Epithelial cell of proximal tubule (primary cell): Measurements from ENCODE around the gene MAPK6. TPM values are rescaled to one million over a fixed set of nuclear protein-coding genes. Genes with fewer than 3 reads are reported as not detected.
A peak's percentile ranks its signal among the peaks of the same experiment; 100 is the strongest.

ENCODE experiments used
- DNase-seq: peaks from one replicate; pipeline ENCODE4 v3.0.0-alpha.2; 2011; ENCODE audit warnings: low read depth
- H3K4me3 ChIP-seq: 2 replicates; pipeline ENCODE4 v1.5.1; 2011; ENCODE audit warnings: low read depth, mild to moderate bottlenecking, low read length
- CTCF ChIP-seq: conservative IDR thresholded peaks from 2 replicates; pipeline ENCODE4 v1.5.1; 2012; ENCODE audit warnings: low read depth, mild to moderate bottlenecking, low read length
- total RNA-seq: library from RNA; depleted of rRNA; stranded (reverse); fragments of >200 nt; gene quantifications from 2 replicates; pipeline ENCODE4 v1.2.3, GENCODE V29; 2015

The MAPK6 gene
- total RNA-seq, 1 donor from 2014 or later = 32.6 TPM

- DNase-seq = no peak
- no peak overlapping the region for H3K4me3 ChIP-seq
- TF ChIP-seq CTCF = no peak
Measured at GRCh38 chr15:52060501-52060900, 41.5 kb downstream of the MAPK6 start.

- TF ChIP-seq CTCF = no peak
- DNase-seq = no peak
- H3K4me3 ChIP-seq = no peak overlapping the region
Measured at GRCh38 chr15:52066842-52067544, 48.0 kb downstream of the MAPK6 start.

- TF ChIP-seq CTCF = no peak
- no peak for DNase-seq
- no peak overlapping the region for H3K4me3 ChIP-seq
Measured at GRCh38 chr15:52067545-52067926, 48.5 kb downstream of the MAPK6 start.

GRCh38 chr15:52068004-52068615 lies 49.1 kb downstream of the MAPK6 start:
- no peak overlapping the region for H3K4me3 ChIP-seq
- DNase-seq = no peak
- TF ChIP-seq CTCF = no peak

- H3K4me3 ChIP-seq = no peak overlapping the region
- no peak for DNase-seq
- no peak for TF ChIP-seq CTCF
Measured at GRCh38 chr15:52069559-52069958, 50.5 kb downstream of the MAPK6 start.

GRCh38 chr15:52071570-52071969 lies 52.6 kb downstream of the MAPK6 start:
- no peak for TF ChIP-seq CTCF
- no peak overlapping the region for H3K4me3 ChIP-seq
- peak; percentile 73 for DNase-seq
